Dermis microvascular lymphatic vessel endothelial cell (primary cell): ENCODE data around the gene NUDT1. TPM values are rescaled to one million over a fixed set of nuclear protein-coding genes. Genes with fewer than 3 reads are reported as not detected.
"Not testable (repeated sequence)": the region's sequence is repeated elsewhere in the genome, so short reads cannot be mapped to it uniquely, and the experiment has no call there.

Source experiments
- DNase-seq, 2 donors: peaks; one replicate each; pipeline versions ENCODE4 v3.0.0 to v3.0.0-alpha.2; 2010; ENCODE audit warnings: low read depth in 2 of 2
- total RNA-seq: library from RNA; depleted of rRNA; stranded (reverse); fragments of >200 nt; gene quantifications from 2 replicates; pipeline ENCODE4 v1.2.1, GENCODE V29; 2014

Gene NUDT1
- total RNA-seq, 1 donor from 2014 or later, result 13.9 TPM

DNA sequence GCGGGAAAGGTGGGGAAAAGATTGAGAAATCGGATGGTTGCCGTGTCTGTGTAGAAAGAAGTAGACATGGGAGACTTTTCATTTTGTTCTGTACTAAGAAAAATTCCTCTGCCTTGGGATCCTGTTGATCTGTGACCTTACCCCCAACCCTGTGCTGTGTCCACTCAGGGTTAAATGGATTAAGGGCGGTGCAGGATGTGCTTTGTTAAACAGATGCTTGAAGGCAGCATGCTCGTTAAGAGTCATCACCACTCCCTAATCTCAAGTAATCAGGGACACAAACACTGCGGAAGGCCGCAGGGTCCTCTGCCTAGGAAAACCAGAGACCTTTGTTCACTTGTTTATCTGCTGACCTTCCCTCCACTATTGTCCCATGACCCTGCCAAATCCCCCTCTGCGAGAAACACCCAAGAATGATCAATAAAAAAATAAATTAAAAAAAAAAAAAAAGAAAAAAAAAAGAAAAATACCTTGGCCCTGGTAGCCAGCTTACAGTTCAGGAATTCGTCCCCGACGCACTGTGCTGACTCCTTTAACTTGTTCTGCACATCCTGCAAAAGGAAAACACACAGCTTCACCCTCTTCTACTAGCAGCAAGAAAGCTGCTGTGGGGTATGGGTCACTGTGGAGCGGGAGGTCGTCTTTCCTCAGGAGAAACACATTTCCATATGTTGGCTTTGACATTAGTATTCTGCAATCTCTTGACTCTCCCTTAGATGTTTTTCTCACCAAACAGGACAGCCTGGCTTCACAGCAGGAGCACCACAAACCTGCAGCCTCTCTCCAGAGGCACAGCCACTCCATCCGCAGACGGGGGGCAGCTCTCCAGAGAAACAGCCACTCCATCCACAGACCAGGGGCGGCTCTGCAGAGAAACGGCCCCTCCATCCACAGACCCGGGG lies 27.3 kb downstream of the NUDT1 start:
- DNase-seq, result not testable (repeated sequence)

DNA sequence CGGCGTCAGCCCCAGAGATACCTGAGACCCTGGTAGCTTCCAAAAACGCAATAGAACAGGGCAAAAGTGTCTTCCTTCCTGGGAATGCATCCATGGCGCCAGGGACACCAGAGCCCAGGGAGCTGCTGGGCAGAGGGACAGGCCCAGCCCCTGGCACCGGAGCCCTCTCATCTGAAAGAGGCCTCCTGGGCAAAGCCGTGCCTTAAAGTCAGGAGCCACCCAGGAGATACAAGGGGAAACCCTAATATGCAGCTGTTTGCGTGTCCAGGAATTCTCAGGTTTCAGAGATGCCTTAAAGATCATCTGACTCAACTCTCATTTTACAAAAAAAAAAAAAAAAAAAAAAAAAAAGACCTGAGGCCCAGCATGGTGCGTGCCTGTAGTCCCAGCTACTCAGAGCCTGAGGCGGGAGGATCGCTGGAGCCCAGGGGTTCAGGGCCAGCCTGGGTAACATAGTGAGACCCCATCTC lies 28.0 kb downstream of the NUDT1 start:
- DNase-seq, result no peak

DNA sequence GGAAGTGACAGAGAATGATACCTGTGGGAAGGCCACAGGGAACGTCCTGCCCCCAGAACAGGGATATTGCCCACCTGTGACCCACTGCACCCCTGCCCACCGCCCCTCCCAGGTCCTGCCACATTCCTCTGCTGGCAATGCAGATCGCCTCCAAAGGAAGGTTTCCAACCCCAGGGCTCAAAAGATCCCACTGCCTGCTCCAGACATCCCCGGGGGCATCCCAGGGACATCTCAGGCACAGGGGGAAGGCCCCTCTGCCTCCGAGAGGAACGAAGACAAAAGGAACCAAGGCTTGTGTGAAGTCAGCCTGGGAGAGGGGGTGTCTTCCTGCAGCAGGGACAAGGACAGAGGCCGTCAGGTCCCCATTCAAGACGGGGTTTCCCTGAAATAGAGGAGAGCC lies 28.5 kb downstream of the NUDT1 start:
- DNase-seq, result no peak

DNA sequence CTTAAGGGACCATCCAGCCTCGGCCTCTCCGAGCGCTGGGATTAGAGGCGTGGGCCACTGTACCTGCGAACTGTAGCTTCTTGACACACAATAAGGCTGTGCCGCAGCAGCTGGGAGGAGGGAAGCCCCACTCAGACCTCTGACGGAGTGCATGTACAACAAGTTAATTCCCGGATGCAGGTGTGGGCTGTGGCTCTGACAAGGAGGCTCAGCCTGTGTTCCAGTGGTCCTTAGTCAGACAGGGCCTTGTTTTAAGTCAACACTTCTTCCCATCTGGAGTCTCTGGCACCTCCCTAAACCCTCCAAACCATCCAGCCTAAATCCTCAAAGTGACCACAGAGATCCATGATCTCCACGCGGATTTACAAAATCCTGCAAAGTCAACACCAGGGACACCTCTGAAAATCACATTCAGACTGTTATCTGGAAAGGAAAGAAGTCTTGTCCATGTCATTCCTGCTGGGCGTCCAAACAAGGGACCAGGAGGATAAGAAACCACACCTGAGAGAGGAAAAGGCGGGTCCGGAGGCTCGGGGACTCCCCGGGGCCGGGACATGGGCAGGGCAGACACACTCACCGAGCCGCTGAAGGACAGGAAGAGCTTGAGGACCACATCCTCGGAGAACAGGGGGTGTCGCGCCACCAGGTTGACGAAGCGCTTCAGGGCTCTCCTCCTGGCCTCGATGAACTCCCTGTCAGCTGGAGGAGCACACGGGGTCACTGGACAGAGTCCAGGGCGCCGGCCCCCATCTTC lies 29.4 kb downstream of the NUDT1 start:
- no peak for DNase-seq

DNA sequence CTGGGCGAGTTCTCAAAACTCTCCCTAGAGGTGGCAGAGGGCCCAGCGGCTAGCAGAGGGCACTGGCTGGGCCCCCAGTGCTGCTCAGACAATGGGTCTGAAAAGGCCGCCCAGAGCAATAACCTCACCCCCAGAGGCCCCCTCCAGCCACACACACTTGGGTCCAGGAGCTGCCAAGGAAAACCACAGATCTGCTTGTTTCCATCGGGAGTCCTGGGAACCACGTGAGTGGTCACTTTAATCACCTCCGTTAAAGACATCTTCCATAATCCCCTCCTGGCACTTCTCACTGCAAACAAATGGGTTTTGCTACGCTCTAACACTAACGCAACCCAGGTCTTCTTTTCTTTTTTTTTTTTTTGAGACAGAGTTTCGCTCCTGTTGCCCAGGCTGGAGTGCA lies 30.0 kb downstream of the NUDT1 start:
- no peak for DNase-seq

DNA sequence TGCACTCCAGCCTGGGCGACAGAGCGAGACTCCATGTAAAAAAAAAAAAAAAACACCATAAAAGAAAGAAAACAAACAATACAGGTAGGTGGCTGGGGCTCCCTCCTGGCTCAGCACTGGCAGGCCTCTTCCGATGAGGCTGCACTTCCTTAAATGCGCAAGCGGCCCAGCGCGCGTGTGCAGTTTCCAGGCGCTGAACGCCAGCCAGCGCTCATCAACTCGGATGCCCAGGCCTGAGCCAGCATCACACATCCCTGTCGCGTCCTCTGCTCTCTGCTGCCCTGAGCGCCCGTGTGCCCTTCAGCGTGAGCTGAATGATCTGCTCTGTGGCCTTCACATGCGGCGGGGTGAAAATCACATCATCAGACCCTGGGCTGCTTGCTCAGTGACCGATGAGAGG lies 31.8 kb downstream of the NUDT1 start:
- no peak for DNase-seq

DNA sequence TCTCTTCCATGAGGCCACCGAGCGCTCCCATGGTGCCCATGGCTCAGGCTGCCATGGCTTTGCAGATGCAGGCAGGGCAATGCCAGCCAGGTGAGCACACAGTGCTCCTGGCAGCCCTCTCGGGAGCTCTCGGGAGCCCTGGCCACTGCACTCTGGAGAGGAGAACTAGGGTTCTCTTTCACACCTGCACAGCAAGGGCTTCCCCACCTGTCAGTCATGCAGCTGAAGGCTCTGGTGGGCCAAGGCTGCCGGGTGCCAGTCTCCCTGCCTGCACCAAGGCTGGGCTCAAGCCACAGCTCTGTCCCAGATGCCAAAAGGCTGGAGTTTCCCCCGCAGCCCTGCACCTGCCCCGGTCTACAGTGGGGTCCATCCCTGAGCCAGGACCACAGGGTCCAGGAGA lies 32.6 kb downstream of the NUDT1 start:
- DNase-seq, result no peak

DNA sequence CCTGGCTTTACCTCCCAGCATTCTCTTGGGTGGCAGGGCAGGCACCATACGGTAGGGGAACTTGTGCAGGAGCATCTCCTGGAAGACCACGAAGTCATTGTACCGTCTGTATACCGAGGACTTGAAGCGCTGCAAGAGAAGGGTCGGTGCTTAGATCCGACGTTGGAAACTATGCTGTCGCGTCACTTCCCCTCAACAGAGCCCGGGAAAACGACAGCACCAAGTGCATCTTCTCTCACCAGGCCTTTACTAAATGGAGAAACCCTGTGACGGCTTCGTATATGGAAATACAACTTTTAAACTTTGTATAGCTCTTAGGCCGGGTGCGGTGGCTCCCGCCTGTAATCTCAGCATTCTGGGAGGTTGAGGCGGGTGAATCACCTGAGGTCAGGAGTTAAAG lies 33.1 kb downstream of the NUDT1 start:
- no peak for DNase-seq

DNA sequence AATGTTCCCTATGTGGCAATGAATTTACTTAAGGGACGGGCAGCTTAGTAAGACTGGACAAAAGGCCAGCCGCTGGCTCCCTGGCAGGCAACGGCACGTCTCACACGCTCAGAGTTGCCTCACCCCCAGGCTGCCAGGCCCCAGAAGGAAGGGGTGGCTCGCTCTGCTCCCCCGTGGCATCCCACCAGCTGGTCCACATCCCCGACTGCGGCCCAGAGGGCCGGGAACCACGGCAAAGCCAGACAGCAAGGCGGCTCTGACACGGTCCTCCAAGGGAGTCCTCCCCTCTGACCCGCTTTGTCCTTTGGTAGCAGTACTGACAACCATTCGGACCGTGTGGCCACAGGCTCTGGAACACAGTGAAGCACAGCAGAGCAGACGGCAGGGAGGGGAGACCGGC lies 34.1 kb downstream of the NUDT1 start:
- no peak for DNase-seq

DNA sequence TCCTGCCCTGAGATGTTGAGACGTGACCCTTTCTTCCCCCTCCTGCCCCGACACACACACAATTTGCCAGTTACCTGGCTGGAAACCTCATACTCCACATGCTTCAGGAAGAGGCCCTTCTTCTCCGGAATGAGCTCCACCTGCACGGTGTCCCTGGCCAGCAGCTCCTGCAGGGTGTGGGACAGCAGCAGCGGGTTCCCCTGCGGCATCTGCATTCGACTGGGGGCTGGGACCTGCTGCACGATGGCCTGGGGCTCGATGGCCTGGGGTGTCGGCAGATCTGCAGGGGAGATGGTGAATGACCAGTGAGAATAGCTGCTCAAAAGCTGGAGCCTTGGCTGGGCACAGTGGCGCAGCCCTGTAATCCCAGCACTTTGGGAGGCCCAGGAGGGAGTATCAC lies 36.0 kb downstream of the NUDT1 start:
- no peak for DNase-seq

DNA sequence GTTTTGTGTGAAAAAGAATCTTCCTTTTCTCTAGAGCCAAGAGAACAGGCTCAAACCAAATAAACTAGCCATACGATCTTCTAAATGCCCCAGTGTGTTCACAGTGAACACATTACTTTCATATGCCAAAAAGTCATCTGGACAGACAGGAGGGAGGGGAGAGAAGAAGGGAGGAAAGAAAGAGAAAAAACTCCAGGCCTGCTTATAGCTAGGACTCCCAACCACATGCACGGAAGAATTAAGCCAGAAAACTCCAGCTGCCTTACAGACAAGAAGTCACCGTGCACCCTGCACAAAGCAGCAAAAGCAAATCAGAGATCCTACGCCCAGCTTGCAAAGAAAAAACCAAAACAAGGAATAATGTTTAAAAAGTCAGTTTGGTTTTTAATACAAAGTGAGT lies 37.9 kb downstream of the NUDT1 start:
- DNase-seq, result no peak

DNA sequence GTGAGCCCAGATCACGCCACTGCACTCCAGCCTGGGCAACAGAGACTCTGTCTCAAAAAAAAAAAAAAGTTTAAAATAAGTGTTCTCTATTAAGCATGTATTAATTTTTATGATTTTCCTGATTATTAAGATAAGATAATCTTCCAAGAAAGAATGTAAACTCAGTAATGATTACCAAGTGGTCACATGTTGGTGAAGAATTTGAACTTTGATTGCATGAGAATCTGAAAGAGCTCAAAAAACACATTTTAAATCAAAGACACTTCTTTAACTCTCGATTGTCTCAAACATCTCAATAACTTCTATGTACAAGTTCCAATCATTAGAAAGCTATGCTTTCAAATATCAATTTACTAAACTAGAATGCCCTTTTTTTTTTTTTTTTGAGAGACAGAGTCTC lies 38.4 kb downstream of the NUDT1 start:
- DNase-seq, result no peak

DNA sequence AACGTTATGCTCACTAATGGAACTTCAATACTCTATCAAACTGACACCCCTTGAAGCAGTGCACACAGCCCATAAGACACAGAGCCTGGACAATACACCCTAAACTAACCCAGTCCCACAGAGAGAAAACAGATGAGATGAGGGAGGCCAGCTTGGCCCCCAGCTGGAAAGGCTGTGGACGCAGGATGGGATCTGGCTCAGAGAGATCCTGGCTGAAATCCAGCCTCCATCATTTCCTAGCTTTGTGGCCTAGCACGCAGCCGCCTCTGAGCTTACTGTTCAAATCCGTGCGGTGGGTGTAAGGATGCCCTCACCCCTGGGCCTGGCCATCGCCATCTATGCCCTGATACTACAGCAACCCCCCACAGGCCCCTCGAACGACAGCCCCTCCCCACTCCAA lies 39.5 kb downstream of the NUDT1 start:
- DNase-seq, result peak in 1 of 2 donors; percentile 60

DNA sequence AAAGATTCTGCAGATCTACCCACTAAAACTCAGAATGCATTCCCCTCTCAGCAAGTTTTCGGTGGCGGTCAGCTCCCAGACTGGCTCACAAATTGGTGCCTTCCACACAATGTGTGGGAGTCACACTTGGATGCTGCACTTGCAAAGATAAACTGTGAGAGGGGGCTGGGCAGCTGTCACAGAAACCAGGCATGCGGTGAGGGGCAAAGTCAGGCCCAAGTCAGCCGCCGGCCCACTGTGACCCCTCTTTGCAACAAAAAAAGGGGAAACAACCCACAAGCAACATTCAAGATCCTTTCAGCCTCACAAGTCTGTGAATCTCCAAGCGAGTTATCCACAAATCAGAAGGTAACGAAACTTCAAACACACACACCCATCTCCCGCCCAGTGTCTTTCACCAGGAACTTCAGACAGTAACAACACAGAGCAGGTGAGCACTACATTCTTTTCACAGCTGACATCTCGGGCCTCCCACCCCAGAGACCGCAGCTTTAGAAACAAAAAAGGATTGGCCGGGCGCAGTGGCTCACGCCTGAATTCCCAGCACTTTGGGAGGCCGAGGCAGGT lies 40.2 kb downstream of the NUDT1 start:
- no peak for DNase-seq

DNA sequence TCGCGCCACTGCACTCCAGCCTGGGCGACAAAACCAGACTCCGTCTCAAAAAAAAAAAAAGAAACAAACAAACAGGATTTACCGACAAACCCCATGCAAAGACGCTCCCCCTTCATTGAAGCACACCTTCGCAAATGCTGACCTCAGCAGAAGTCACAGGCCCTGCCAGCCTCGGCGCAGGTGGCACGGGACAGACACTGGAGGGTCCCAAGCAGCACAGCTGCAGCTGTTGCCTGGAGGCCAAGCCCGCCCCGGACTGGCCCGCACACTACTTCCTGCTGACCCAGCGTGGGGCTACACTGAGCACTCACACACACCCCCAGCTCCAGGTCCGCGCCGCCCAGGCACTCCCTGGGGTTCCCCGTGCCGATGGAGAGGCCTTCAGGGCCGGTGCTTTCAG lies 41.0 kb downstream of the NUDT1 start:
- no peak for DNase-seq

DNA sequence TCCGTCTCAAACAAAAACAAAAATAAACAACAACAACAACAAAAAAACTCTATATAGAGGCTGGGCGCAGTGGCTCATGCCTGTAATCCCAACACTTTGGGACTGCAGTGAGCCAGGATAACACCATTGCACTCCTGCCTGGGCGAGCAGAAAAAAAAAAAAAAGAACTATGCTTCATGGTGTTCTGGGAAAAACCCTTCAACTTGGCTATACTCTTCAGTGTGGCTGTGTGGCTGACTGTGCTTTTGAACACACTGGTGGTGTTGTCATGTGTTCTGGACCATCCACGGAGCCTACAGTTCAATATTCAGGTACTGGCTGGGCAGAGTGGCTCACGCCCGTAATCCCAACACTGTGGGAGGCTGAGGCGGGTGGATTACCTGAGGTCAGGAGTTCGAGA lies 45.7 kb downstream of the NUDT1 start:
- DNase-seq, result no peak

DNA sequence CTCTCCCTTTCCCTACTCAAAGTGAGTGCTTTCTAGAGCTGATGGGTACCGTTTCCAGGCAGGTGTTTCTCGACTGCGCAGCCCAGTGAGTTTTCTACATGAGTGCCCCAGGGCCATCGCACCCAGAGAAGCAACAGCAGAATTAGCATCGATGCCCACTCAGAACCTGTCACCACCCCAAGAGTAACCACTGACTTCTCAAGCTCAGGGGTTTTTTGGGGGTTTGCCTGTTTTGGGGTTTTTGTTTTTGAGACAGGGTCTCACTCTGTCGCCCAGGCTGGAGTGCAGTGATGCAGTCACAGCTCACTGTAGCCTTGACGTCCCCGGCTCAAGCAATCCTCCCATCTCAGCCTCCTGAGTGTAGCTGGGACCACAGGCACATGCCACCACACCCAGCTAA lies 46.5 kb downstream of the NUDT1 start:
- DNase-seq, result no peak

DNA sequence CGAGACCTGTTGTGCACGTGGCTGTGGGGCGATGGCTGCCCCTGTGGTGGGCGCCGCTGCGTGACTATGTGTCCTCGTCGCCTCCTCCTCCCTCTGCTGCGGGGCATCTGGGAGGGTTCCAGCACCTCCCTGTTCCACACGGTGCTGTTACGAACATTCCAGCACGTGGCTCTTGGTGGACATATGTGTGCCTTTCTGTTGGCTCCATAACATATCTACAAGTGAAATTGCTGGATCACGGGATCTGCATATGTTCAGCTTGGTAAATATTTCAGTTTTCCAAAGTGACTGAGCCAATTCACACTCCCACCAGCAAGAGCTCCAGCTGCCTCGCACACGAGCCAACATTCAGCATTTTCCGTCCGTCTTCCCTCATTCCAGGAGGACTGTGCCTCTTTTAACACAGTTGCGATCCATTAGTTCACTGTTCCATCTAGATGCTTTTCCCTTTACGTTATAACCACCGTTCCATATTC lies 47.1 kb downstream of the NUDT1 start:
- no peak for DNase-seq

DNA sequence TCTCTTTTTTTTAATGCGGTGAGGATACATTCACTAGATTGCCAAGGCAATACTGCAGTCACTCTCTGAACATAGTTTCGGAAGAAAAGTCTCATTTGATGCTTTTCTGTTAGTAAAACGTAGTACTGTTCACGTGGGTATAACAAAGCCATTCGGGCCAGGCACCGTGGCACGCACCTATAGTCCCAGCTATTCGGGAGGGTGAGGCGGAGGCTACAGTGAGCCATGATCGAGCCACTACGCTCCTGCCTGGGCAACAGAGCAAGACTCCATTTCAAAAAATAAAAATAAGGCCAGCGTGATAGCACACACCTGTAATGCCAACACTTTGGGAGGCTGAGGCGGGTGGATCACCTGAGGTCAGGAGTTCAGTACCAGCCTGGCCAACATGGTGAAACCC lies 47.6 kb downstream of the NUDT1 start:
- no peak for DNase-seq

DNA sequence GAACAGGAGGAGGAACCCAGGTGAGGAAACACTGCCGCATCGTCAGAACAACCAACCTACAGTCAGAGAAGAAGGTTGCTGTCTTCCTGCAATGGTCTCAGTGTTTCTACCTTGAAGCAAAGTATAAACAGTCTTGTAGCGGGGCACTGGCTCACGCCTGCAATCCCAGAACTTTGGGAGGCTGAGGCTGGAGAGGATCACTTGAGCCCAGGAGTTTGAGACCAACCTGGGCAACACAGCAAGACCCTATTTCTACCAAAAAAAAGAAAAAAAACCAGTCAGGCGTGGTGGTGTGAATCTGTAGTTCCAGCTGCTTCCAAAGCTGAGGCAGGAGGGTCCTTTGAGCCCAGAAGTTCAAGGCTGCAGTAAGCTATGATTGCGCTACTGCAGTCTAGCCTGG lies 48.9 kb downstream of the NUDT1 start:
- no peak for DNase-seq

DNA sequence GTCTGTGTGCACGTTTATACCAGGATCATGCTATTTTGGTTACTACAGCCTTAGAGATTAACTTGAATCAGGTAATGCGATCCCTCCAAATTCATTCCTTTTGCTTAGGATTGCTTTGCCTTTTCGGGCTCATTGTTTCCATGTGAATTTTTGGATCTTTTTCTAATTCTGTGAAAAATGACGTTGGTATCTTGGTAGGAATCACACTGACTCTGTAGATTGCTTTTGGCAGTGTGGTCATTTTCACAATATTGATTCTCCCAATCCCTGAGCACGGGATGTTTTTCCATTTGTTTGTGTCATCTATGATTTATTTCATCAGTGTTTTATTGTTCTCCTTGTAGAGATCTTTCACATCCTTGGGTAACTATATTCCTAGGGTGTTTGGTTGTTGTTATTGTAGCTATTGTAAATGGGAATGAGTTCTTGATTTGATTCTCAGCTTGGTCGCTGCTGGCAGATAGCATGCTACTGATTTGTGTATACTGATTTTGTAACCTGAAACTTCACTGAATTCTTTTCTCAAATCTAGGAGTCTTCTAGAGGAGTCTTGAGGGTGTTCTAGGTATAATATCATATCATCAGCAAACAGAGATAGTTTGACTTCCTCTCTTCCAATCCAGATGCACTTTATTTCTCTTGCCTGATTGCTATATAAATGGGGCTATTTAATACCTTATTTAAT lies 54.1 kb downstream of the NUDT1 start:
- no peak for DNase-seq

DNA sequence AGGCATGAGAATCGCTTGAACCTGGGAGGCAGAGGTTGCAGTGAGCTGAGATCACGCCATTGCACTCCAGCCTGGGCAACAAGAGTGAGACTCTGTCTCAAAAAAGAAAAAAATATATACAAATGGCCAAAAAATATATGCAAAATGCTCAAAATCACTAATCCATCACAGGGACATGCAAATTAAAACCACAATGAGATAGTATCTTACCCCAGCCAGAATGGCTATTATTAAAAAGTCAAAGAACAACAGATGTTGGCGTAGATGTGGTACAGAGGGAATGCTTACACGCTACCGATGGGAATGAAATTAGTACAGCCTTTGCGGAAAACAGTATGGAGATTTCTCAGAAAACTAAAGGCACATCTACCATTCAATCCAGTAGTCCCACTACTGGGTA lies 54.8 kb downstream of the NUDT1 start:
- no peak for DNase-seq
